Measurements from ENCODE around the gene NFASC.

- TF ChIP-seq TEAD4 (IDR thresholded peaks at IDR 0.05) (no peak), MAX (IDR thresholded peaks at IDR 0.05) (no peak), YY1 (IDR thresholded peaks at IDR 0.05; ENCODE audit: low read depth) (no peak)
These were observed 182.0 kb downstream of the NFASC start for GRCh38 chr1:205052690-205053089.

Measured in Ishikawa (cell line).